Natural killer cell (primary cell): ENCODE results near the gene ADPRM. TPM values are rescaled to one million over a fixed set of nuclear protein-coding genes. Genes with fewer than 3 reads are reported as not detected.

ENCODE experiments used
- ATAC-seq, 3 donors: fragments of 150-1000 bp in 2 of 3; fragments of 200-7000 bp in 1 of 3; cut with Tn5 transposase; 1 replicate in 1 of 3; 2 replicates in 2 of 3; pipeline ENCODE4 v1.10.0; 2021; ENCODE audit warnings: mild to moderate bottlenecking in 2 of 3, moderate library complexity in 2 of 3
- DNase-seq, 2 donors: peaks; one replicate each; pipeline versions ENCODE4 v3.0.0 to v3.0.0-alpha.2; 2013 to 2021; ENCODE audit warnings: mixed read lengths in 1 of 2
- H3K27ac ChIP-seq: one replicate; pipeline ENCODE4 v1.5.1; 2013; ENCODE audit warnings: mild to moderate bottlenecking, low read length
- H3K27me3 ChIP-seq: one replicate; pipeline ENCODE4 v1.6.1; 2013; ENCODE audit warnings: low read length; ENCODE audit not compliant: control insufficient read depth, insufficient read depth
- H3K36me3 ChIP-seq: one replicate; pipeline ENCODE4 v1.6.1; 2013; ENCODE audit warnings: low read length; ENCODE audit not compliant: control insufficient read depth, insufficient read depth
- H3K4me1 ChIP-seq: one replicate; pipeline ENCODE4 v1.6.1; 2013; ENCODE audit warnings: low read length; ENCODE audit not compliant: control insufficient read depth, insufficient read depth
- H3K4me3 ChIP-seq: one replicate; pipeline ENCODE4 v1.5.1; 2013; ENCODE audit warnings: low read length
- H3K9me3 ChIP-seq: one replicate; pipeline ENCODE4 v1.6.1; 2013; ENCODE audit warnings: low read length; ENCODE audit not compliant: control insufficient read depth, insufficient read depth
- H3K27ac Mint-ChIP-seq, 2 donors: one replicate each; pipeline ENCODE4 v1.8.0; 2022; ENCODE audit warnings: mild to moderate bottlenecking in 2 of 2, mixed read lengths in 2 of 2, moderate library complexity in 1 of 2
- H3K27me3 Mint-ChIP-seq, 2 donors: one replicate each; pipeline ENCODE4 v1.8.0; 2022; ENCODE audit warnings: low read depth in 2 of 2, mixed read lengths in 2 of 2
- H3K36me3 Mint-ChIP-seq: one replicate; pipeline ENCODE4 v1.8.0; 2022; ENCODE audit warnings: mixed read lengths
- H3K4me1 Mint-ChIP-seq, 2 donors: one replicate each; pipeline ENCODE4 v1.8.0; 2022; ENCODE audit warnings: mixed read lengths in 2 of 2
- H3K4me3 Mint-ChIP-seq: one replicate; pipeline ENCODE4 v1.8.0; 2022; ENCODE audit warnings: mild to moderate bottlenecking, moderate library complexity, mixed read lengths
- H3K9me3 Mint-ChIP-seq, 2 donors: one replicate each; pipeline ENCODE4 v1.8.0; 2022; ENCODE audit warnings: mixed read lengths in 2 of 2
- CTCF ChIP-seq: fragments of 200-600 bp; IDR thresholded peaks from one replicate; pipeline ENCODE4 v1.8.0; 2022; ENCODE audit warnings: antibody characterized with exemption
- WGBS: methylation state at CpG from one replicate; pipeline ENCODE4 v1.1.7; 2013; ENCODE audit warnings: missing lambda C conversion rate; ENCODE audit not compliant: insufficient coverage; 5-methylcytosine and 5-hydroxymethylcytosine counted together
- intact Hi-C: fragments of 100-400 bp; cut with micrococcal nuclease; formaldehyde crosslinking; loops from one replicate; pipeline ENCODE4 v1.14.2; 2022
- total RNA-seq, 4 donors: library from RNA; stranded (reverse); fragments of 120-200 nt in 1 of 4; gene quantifications; one replicate each; pipeline versions ENCODE4 v1.2.3 to v1.2.4, GENCODE V29; 2013 to 2022

The ADPRM gene
- total RNA-seq, 3 donors from 2014 or later (not counting 1 experiment from before 2014, with no cell fraction given): 9.5 to 10.7 (median 9.5) TPM

- Mint-ChIP-seq H3K27ac (no peak overlapping the region), H3K27me3 (no peaks in the 10 kb centered on the region), H3K9me3 (no peaks in the 10 kb centered on the region), H3K4me1 (peaks cover 23 to 37% of the 10 kb centered on the region in 2 donors), H3K36me3 (peaks cover under 1% of the 10 kb centered on the region), H3K4me3 (no peak overlapping the region)
- Histone ChIP-seq H3K27ac (no peak overlapping the region), H3K9me3 (no peaks in the 10 kb centered on the region), H3K27me3 (no peaks in the 10 kb centered on the region), H3K36me3 (no peaks in the 10 kb centered on the region), H3K4me3 (no peak overlapping the region), H3K4me1 (peaks cover 15% of the 10 kb centered on the region)
- ATAC-seq: no peak
- no peak for TF ChIP-seq CTCF
- DNase-seq: no peak
- WGBS: 83% methylated on average over 5 of the region's 5 CpGs
- intact Hi-C loops: no loop called here
Measured at GRCh38 chr17:10653987-10654386, 43.4 kb upstream of the ADPRM start.

- intact Hi-C loops: no loop called here
- Mint-ChIP-seq H3K4me3 (no peak within 1 kb of the TSS), H3K27ac (no peak within 1 kb of the TSS), H3K4me1 (peaks cover 14 to 21% of the 10 kb centered on the region in 2 donors), H3K9me3 (no peaks in the 10 kb centered on the region), H3K27me3 (no peaks in the 10 kb centered on the region), H3K36me3 (peaks cover 6% of the 10 kb centered on the region)
- no peak within 1 kb of the TSS for H3K27ac ChIP-seq
- WGBS: 86% methylated on average over 15 of the region's 15 CpGs
- ATAC-seq: no peak
- DNase-seq: no peak
- H3K4me1 ChIP-seq: peaks cover 9% of the 10 kb centered on the region
- H3K36me3 ChIP-seq: peaks cover 2% of the 10 kb centered on the region
- H3K4me3 ChIP-seq: no peak within 1 kb of the TSS
- TF ChIP-seq CTCF: no peak
- no peaks in the 10 kb centered on the region for H3K27me3 ChIP-seq
- H3K9me3 ChIP-seq: no peaks in the 10 kb centered on the region
Measured at GRCh38 chr17:10657148-10657547, 40.2 kb upstream of the ADPRM start, which contains the start of gene MYH3. Gene MYH3 (minus strand): TSS chr17:10657309. CDS start chr17:10655064, 2,245 bp downstream.

GRCh38 chr17:10657879-10658278, 39.5 kb upstream of the ADPRM start:
- peaks cover 12 to 14% of the 10 kb centered on the region in 2 donors for H3K4me1 Mint-ChIP-seq
- WGBS: 89% methylated on average over 10 of the region's 10 CpGs
- Histone ChIP-seq H3K36me3 (peaks cover 2% of the 10 kb centered on the region), H3K27ac (no peak overlapping the region), H3K9me3 (no peaks in the 10 kb centered on the region), H3K4me1 (peaks cover 7% of the 10 kb centered on the region), H3K4me3 (no peak overlapping the region), H3K27me3 (no peaks in the 10 kb centered on the region)
- intact Hi-C loops: no loop called here
- no peak for DNase-seq
- H3K36me3 Mint-ChIP-seq: peaks cover 6% of the 10 kb centered on the region
- no peaks in the 10 kb centered on the region for H3K9me3 Mint-ChIP-seq
- no peak for ATAC-seq
- H3K4me3 Mint-ChIP-seq: no peak overlapping the region
- H3K27me3 Mint-ChIP-seq: no peaks in the 10 kb centered on the region
- no peak overlapping the region for H3K27ac Mint-ChIP-seq
- TF ChIP-seq CTCF: no peak

- peaks cover 2% of the 10 kb centered on the region for H3K36me3 ChIP-seq
- no peaks in the 10 kb centered on the region for H3K9me3 ChIP-seq
- no peak overlapping the region for H3K27ac Mint-ChIP-seq
Measured at GRCh38 chr17:10661437-10661836, 36.0 kb upstream of the ADPRM start.

More at GRCh38 chr17:10661437-10661836, 36.0 kb upstream of the ADPRM start:
- H3K36me3 Mint-ChIP-seq: peaks cover 6% of the 10 kb centered on the region
- 94% methylated on average over 10 of the region's 10 CpGs for WGBS
- H3K4me1 Mint-ChIP-seq: no peaks in the 10 kb centered on the region
- no peaks in the 10 kb centered on the region for H3K4me1 ChIP-seq
- no peaks in the 10 kb centered on the region for H3K27me3 Mint-ChIP-seq
- TF ChIP-seq CTCF: no peak
- no peaks in the 10 kb centered on the region for H3K9me3 Mint-ChIP-seq
- ATAC-seq: no peak
- no peak overlapping the region for H3K4me3 Mint-ChIP-seq
- no peak for DNase-seq
- H3K4me3 ChIP-seq: no peak overlapping the region
- H3K27me3 ChIP-seq: no peaks in the 10 kb centered on the region
- H3K27ac ChIP-seq: no peak overlapping the region
- intact Hi-C loops: no loop called here
